GM18868 (cell line): ENCODE data around the gene CISH.

ENCODE experiments used
- ATAC-seq: cut with Tn5 transposase; IDR thresholded peaks from one replicate; pipeline ENCODE4 v1.9.1; 2021; ENCODE audit warnings: mild to moderate bottlenecking, moderate library complexity; ENCODE audit not compliant: unreplicated experiment

Gene CISH

GRCh38 chr3:50573566-50574443 is 37.8 kb downstream of the CISH start:
- no peak for ATAC-seq

- ATAC-seq = no peak
These were observed 38.7 kb downstream of the CISH start for GRCh38 chr3:50572801-50573371.

- no peak for ATAC-seq
These were observed 39.4 kb downstream of the CISH start for GRCh38 chr3:50572158-50572557.

DNA sequence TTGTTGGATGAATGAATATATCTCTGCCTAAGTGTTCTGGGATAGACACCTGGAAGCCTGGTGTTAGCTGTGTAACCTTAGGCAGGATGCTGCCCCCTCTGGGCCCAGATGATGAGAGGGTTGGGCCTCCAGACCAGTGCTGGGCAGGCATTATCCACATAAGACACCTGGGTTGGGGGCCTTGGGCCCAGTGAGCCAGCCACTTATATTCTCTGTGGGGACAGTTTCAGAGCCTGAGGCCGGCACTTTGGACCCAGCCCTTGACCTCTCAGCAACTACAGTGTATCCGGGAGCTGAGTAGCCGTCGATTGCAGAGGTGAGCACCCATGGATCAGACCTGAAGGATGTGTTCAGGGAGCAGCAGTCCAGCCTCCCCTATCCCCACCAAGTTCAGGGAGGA is 40.1 kb downstream of the CISH start:
- no peak for ATAC-seq

GRCh38 chr3:50570508-50571279 is 40.9 kb downstream of the CISH start:
- no peak for ATAC-seq

GRCh38 chr3:50568947-50569749 is 42.4 kb downstream of the CISH start, which contains the start of gene HEMK1:
Gene HEMK1 (plus strand): TSS chr3:50569522. CDS start chr3:50571105, 1,583 bp downstream.
- peak; percentile 56 for ATAC-seq

DNA sequence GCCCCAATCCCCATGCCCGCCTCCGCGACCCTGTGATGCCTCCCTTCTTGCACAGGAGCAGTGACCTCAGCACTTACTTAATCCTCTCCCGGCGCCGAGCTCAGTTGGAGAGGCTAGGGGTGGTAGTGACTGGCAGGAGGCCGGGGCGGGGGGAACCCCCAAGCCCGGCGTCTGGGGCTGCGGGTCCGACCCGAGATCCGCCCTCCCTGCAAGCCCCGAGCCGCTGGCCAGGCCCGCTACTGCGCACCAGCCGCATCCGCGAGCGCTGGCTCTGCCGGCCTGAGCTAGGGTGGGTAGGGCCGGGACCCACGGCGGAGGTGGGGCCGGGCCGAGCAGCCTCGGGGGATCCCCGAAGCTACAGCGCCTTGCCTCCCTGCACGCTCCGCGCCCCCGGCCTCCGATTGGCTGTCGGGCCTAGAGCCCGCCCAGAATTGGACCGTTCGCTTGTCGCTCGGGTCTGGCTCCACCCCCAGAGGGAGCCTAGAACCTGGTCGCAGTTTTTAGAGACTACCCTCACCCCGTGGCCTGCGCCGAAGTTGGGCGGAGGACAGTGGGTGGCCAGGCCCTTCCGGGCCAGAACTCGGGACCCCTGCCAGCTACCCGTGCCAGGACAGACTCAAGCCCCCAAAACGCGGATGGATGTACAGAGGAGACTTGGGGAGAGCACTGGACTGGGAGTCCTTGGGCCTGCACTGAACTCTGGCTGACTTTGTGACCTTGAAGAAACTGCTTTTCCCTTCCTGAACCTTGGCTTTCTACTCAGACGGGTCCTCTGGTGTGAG is 44.0 kb downstream of the CISH start, which contains the start of gene C3orf18:
C3orf18 (minus strand) TSS at position 362 of the 782 bp plus-strand sequence. CDS start 2,048 bp downstream, outside the sequence.
- ATAC-seq = peak; percentile 83

GRCh38 chr3:50567011-50567385 is 44.6 kb downstream of the CISH start:
- no peak for ATAC-seq

DNA sequence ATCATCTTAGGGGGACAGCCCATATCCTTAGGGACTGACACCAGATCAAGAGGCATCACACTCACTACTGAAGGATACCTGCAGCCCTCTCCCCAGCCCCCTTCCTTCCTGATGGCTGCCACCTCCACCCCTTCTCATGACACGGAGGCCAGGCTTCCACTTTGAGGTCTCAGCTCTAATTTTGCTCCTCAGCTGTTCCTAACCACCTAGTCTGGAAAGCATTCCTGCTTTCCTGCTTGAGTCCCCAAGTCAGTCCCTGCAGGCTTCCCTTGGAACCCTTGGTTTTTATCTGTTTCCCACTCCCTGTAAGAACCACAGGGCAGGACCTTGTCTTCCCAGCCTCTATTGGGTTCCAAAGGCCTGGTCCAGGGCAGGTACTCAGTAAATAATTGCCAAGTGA is 47.3 kb downstream of the CISH start:
- no peak for ATAC-seq

- ATAC-seq = no peak
These were observed 47.7 kb downstream of the CISH start for GRCh38 chr3:50563867-50564266.

GRCh38 chr3:50562861-50563260 is 48.7 kb downstream of the CISH start:
- no peak for ATAC-seq

GRCh38 chr3:50559702-50560101 is 51.9 kb downstream of the CISH start:
- ATAC-seq = no peak

GRCh38 chr3:50557915-50558314 is 53.7 kb downstream of the CISH start:
- ATAC-seq = no peak

DNA sequence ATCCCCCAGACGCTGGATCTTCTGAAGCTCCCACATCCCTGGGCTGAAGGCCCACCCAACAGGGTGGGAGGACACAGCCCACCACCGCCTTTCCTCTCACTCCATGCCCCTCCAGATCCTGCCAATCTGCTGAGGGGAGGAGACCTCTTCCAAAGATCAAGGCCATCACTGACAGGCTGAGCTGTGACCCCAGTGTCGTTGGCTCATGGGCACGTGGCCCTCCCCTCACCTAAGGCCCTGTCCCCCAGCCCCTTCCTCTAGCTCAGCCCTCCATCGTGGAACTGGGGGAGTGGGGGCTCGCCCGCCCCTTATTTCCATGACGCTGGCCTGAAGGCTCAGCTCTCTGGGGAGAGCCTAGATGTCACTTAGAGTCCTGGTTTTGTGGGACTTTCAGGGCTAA is 54.5 kb downstream of the CISH start:
- no peak for ATAC-seq
